HG03039 (cell line): ENCODE results near the gene CAMK1.
A peak's percentile ranks its signal among the peaks of the same experiment; 100 is the strongest.

Source experiments
- ATAC-seq: cut with Tn5 transposase; IDR thresholded peaks from one replicate; pipeline ENCODE4 v1.9.1; 2021; ENCODE audit warnings: mild to moderate bottlenecking, moderate library complexity; ENCODE audit not compliant: unreplicated experiment

The CAMK1 gene

DNA sequence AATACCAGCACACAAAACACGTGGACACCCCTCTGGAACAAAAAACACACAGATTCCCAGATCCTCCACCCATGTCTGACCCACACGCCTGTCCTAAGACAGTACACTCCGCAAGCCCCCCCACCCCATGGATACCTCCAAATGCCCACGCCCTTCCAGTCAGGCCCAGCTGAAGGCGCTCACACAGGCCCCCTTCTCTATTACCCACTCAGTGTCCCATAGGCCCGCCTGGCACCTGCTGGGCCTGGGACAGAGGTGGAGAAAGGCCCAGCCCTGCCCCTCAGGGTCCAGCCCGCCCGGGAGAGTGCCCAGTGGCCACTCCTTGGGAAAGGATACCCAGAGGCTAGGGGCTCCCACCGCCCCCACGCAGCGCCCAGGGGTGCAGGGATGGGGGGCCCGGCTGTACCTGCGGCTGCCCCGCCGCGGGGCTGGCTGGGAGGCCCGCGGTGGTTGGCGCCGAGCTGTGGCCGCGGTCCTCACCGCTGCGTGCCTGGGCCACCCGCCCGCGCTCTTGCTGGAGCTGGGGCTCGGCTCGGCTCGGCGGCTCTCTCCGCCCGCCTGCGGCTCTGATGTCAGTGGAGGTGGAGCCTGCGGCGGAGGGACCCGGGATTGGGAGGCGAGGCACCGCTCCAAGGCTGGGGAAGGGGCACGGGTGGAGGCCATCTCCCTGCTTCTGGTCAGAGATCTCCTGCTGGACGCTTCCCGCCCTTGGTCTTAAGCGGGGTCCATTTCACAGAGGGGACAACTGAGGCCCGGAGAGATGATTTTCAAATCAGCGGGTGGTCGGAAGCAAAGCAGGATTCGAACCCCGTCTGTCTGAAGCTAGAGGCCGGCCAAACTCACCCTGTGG, at the start of gene CAMK1:
TSS of gene CAMK1 (minus strand) at position 522 of the 850 bp plus-strand sequence. CDS start 2,198 bp downstream, outside the sequence.
- peak; percentile 72 for ATAC-seq

DNA sequence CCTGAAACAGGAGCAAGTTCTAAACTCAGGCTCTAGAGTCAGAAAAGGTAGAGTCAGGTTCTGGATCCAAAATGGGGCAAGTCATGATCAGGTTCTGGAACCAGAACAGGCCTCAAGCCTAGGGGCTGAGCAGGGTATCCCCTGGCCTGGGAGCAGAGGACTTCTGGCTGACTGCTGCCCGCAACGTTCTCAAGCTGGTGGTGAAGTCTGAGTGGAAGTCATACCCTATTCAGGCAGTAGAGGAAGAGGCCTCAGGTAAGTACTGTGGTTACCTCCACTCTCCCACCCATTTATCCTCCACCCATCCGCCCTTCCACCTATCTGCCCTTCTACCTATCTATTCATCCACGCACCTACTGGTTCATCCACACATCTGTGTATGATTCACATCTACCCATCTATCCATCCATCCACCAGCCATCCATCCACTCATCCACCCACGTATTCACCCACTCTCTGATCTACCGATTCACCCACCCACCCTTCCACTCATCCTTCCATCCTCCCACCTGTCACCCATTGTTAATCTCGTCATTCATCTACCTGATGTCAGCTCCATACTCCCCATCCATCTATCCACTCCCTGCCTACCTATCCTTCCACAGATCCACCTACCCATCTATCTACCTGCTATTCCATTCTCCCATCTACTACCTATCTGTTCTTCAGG, 49.1 kb upstream of the CAMK1 start:
- ATAC-seq: no peak

DNA sequence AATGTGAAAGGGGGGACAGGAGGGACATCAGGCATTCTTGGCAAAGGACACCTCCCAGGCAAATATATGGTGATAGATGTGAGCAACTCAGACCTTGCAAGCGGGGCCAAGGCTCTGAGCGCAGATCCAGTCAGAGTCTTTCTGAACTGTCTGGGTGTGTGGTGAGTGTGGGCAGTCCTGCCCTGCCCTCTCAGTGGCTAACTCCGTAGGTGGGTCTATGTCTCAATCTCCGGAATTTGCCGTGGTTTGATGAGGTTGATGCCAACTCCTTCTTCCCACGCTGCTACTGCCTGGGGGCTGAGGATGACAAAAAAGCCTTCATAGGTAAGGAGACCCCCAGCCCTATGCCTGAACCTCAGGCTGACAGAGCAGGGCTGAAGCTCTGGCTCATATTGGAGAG, 47.7 kb upstream of the CAMK1 start:
- ATAC-seq: no peak

DNA sequence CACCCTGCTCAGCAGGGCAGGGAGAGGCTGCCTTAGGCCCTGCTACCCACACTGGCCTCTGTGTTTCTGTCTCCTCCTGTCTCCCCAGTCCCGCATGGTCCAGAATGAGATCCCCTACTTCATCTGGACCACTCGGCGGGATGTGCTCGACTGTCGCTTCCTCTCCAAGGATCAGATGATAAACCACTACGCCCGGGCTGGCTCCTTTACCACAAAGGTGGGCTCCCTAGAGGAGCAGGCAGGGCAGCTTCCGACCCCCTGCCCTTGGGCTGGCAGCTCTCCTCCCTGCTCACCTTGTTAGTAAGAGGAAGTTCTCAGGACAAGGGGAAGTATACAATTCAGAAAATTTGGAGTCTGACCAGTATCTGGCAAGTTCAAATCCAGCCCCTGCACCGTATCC, 46.2 kb upstream of the CAMK1 start:
- no peak for ATAC-seq

DNA sequence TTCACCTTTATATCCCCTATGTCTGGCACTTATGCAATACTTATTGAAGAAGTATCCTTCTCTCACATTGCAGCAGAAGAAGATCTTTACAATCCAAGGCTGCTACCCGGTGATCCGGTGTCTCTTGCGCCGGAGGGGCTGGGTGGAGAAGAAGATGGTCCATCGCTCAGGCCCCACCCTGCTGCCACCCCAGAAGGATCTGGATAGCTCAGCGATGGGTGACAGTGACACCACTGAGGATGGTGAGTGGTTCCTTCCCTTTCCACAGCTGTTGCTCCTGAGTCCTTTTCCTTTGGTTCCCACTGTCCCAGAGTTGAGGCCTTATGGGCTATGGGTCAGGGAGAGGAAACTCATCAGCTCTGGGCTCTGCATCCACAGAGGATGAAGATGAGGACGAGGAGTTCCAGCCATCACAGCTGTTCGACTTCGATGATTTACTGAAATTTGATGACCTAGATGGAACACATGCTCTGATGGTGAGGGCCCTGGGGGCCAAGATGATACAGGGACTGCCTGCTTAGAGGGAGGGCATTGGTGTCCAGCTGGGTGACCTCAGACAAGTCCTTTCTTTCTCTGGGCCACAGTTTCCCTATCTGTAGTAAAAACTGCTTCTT, 43.2 kb upstream of the CAMK1 start:
- ATAC-seq: no peak

DNA sequence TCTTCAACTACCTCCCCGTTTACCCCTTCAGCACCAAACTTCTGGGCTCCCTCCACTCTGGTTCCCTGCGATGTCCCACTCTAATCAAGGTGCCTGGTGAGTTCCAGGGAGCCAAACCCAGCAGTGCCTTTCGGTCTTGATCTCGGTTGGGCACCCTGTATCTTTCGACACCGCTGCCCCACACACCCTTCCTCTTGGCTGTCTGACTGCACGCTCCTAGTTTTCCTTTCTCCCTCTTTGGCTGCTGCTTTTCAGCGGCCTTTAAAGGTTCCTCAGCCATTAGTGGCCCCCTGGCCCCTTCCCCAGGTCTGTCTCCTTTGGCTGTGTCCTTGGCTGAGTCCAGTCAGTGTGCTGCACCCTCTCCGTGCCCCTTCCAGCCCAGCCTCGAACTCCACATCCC, 41.1 kb upstream of the CAMK1 start:
- ATAC-seq: no peak

DNA sequence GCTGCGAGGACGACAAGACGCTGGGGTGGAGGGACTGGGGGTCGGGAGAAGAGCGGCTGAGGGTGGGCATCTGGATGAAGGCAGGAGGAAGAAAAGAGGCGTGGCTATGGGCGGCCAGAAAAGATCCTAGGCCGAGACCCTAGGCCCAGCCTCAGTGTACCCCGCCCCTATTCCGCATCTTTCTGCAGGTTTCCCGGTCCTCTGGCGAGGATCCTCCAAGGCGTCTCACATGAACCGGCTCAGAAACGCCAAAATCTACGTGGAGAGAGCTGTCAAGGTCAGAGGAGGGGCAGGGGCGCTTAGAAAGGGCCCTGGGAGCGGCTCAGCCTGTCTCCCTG, 40.7 kb upstream of the CAMK1 start:
- no peak for ATAC-seq

DNA sequence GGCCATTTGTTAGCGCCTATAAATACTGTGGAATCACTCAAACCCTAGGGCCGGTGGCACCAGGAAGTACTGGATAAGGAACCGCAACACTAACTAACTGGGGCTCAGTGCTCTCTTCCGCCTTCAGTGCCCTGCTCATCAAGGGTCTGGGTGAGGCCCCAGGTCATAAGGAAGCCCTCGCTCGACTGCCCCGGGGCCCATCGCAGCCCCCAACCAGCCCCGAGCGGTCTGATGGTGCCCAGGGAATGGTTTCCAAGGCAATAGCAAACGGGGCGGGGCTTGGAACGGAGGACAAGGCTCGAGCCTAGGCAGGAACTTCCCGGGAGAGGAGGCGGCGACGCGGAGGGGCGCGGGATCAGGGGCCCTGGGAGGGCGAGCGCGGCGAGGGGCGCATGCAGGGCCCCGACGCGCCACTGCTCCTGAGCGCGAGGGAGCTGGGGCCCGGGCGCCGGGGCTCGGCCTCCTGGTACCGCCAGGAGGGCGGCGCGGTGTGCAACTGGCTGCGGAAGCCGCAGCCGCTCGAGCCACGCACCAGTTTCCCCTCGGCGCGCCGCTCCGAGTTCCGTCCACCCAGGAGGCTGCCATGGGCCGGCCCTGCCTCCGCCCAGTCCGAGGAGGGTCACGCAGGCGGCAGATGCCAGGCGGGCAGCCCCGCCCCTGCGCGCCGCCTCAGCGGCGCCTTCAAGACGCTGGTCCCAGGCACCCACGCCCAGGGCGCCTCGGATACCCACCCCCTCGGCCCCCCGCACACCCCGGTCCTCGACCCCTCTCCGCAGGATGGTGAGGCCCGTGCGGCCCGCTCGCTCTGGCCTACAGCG, 40.1 kb upstream of the CAMK1 start, which contains the start of gene TTLL3:
TSS of gene TTLL3 (plus strand) at position 648 of the 818 bp plus-strand sequence. CDS start 400 bp downstream, outside the sequence.
- ATAC-seq: no peak

- ATAC-seq: no peak
These were observed 39.5 kb upstream of the CAMK1 start for GRCh38 chr3:9809239-9809614.

DNA sequence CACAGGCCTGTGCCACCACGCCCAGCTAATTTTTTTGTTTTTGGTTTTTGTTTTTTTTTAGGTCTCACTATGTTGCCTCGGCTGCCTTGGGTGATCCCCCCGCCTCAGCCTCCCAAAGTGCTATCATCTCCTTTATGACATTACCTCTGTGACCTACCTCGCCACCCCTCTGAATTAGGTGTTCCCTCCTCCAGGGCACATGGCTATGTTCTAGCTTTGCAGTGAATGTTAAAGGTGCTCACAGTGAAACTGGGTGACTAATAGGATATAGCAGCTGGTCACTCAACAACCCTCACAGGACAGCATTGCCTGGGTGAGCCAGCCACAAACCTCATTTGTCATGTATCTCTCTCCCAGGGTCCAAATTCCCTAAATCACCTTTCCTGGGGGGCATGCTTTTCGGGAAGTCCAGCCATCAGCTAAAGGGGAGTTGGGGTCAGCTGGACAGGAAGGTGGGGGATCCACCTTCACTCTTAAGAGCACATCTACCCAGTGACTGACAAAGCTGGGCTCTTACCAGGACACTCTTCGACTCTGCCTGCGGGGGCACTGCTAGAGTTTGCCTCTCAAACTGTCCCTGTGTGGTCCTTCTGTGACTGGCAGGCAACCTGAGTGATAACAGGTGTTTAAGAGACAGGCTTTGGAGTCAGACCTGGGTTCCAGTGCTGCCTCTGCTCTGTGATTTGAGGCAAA, 38.7 kb upstream of the CAMK1 start:
- ATAC-seq: peak; percentile 34

DNA sequence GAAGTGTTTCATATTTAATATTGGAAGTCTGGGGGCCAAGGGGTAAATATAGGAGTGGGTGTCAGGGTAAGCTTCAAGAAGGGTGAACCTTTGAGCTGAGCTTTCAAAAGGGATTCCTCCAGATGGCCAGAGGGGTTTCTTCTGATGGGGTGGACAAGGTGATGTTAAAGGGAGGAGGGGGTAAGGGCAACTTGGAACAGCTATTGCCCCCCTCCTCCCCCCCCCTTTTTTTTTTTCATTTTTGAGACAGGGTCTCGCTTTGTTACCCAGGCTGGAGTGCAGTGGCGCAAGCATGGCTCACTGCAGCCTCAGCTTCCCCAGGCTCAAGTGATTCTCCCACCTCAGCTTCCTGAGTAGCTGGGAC, 38.2 kb upstream of the CAMK1 start:
- no peak for ATAC-seq

- ATAC-seq: no peak
These were observed 37.2 kb upstream of the CAMK1 start for GRCh38 chr3:9806688-9807589.

DNA sequence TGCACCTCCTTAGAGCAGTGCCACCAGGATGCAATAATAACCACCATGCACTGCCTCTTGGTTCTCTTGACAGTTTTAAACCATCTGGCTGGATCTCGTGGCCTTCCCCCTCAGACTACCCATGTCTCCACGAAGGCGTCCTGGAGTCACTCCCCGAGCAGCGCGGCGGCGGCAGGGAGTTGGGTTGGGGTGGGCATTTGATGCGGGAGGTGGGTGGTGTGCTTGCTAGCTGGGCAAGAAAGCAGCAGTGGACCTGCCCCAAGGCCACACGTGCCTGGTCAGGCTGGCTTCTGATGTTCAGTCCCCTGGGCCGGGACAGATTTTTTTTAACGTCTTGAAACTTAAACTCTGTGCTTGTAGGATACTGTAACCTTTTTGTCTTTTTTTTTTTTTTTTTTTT, 36.4 kb upstream of the CAMK1 start:
- ATAC-seq: no peak

DNA sequence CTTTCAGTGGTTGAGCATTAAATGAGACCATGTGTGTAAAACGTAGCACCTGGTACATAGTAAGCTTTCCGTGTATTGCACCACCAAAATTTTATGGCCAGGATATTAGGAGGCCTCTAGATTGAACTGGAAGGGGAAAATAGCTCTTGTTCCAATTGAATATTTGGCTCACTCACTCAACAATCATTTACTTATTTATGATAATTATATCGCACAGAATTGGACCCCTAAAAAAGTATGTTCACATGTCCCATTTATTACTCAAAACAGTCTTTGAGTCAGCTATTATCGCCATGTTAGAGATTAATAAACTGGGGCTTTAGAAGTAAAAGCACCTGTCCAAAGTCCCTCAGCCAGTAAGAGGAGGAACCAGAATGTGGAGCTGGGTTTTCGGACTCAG, 35.2 kb upstream of the CAMK1 start:
- no peak for ATAC-seq

- no peak for ATAC-seq
These were observed 33.7 kb upstream of the CAMK1 start for GRCh38 chr3:9803494-9803893.

GRCh38 chr3:9800529-9800928, 30.8 kb upstream of the CAMK1 start:
- ATAC-seq: no peak

- no peak for ATAC-seq
These were observed 27.6 kb upstream of the CAMK1 start for GRCh38 chr3:9797196-9797945.

DNA sequence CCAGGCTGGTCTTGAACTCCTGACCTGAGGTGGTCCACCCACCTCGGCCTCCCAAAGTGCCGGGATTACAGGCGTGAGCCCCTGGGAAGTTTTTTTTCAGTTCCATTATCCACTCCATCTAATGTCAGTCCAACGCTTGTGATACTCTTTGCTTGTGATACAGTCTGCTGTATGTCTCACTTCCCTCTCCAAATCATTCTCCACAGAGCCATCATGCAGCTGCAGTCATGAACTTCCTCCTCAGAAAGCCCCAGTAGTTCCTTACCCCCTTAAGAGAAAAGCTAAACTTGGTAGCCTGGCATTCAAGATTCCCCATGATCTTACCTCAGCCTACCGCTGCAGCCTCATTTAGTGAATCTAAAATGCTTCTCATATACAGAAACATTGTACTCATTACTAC, 25.5 kb upstream of the CAMK1 start:
- ATAC-seq: no peak

- ATAC-seq: no peak
These were observed 24.7 kb upstream of the CAMK1 start for GRCh38 chr3:9794400-9794799.
